Fibroblast of pulmonary artery (primary cell): ENCODE measurements around the gene LRRC52.

Experiments
- DNase-seq: peaks from one replicate; pipeline ENCODE4 v3.0.0-alpha.2; 2010; ENCODE audit warnings: low read depth
- H3K4me3 ChIP-seq: replicated peaks from 2 replicates; pipeline ENCODE4 v1.5.1; 2011; ENCODE audit warnings: low read depth, mild to moderate bottlenecking, control low read depth, low read length, moderate library complexity
- TF ChIP-seq, protein P1 (sequence below): IDR thresholded peaks from 2 replicates; pipeline ENCODE4 v1.5.1; 2011; ENCODE audit warnings: mild to moderate bottlenecking, control low read depth, low read length, inconsistent platforms; ENCODE audit errors: missing control alignments

Gene LRRC52

DNA sequence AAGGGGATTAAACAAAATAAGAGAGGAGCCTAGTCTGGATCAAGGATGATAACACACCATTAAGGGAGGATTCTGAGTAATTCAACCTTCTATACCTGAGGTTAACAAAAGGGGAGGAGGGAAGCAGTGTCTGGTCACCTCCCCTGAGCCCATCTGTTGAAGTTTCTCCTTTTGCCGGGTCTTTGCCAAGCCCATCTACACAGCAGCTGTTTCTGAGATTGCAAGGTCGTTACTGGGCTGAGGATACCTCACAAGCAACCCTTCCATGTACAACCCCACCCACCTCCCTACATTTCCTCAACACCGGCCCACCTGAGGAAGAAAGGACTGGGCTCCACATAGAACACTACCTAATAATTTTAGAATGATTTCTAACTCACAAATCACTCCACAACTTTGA lies 26.3 kb downstream of the LRRC52 start:
- DNase-seq, result no peak
- H3K4me3 ChIP-seq, result no peak overlapping the region
- TF ChIP-seq, protein P1, sequence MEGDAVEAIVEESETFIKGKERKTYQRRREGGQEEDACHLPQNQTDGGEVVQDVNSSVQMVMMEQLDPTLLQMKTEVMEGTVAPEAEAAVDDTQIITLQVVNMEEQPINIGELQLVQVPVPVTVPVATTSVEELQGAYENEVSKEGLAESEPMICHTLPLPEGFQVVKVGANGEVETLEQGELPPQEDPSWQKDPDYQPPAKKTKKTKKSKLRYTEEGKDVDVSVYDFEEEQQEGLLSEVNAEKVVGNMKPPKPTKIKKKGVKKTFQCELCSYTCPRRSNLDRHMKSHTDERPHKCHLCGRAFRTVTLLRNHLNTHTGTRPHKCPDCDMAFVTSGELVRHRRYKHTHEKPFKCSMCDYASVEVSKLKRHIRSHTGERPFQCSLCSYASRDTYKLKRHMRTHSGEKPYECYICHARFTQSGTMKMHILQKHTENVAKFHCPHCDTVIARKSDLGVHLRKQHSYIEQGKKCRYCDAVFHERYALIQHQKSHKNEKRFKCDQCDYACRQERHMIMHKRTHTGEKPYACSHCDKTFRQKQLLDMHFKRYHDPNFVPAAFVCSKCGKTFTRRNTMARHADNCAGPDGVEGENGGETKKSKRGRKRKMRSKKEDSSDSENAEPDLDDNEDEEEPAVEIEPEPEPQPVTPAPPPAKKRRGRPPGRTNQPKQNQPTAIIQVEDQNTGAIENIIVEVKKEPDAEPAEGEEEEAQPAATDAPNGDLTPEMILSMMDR, result no peak

DNA sequence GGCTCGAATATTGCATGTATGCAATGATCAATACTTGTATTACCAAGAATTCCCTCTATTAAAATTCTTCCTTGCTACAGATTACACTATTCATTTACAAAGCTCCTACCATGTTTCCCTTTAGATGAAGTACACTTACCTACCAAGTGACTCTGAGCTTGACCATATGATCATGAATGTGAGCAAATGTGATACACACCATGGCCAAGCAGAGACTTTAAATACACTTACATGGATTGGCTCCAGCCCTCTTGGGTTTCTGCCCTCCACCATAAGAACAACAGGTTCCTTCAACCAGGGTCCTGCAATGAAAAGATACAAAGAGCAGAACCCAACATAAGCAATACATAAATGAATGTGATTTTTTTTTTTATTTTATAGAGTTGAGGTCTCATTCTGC lies 30.0 kb downstream of the LRRC52 start:
- no peak for DNase-seq
- TF ChIP-seq, protein P1, result no peak
- no peak overlapping the region for H3K4me3 ChIP-seq

DNA sequence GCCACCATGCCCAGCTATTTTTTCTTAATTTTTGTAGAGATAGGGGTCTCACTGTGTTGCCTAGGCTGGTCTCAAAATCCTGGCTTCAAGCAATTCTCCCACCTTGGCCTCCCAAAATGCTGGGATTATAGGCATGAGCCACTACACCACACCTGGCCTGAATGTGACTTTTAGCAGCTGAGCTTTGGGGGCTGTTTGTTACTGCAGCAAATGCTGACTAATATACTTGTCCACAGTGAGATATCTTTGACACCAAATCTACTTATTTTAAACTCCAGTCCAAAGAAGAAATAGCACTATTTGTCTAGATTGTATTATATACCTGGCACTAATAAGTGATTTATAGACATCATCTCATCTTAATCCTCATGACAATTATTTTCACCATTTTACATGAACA lies 30.5 kb downstream of the LRRC52 start:
- no peak overlapping the region for H3K4me3 ChIP-seq
- TF ChIP-seq, protein P1, result no peak
- no peak for DNase-seq

DNA sequence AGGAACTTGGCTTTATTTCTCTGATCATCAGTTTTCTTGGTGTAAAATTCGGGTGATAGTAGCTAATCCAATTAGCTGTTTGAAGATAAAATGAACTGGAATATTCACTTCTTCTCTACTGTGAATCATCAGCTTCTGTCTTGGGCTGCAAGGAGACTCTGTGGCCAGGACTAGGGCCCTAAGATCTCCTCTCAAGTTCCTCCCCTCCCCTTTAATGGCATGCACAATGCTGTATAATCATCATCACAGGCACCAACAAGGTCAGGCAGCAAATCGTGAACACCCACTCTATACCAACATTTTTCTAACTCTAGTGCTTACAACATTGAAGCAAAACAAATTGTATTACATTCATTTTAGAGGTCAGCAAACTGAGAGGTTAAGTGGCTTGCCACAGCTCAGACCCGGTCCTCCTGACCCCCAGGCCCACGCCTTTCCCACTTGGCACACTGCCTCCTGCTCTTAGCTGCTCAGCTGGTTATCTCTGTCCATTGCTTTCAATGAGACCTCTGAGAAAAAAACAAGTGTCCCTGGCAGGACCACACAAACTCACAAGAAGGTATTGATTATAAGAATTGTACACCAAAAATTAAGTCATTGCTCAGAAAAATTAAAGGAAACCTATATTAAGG lies 31.8 kb downstream of the LRRC52 start:
- no peak for DNase-seq
- H3K4me3 ChIP-seq, result no peak overlapping the region
- TF ChIP-seq, protein P1, result no peak

DNA sequence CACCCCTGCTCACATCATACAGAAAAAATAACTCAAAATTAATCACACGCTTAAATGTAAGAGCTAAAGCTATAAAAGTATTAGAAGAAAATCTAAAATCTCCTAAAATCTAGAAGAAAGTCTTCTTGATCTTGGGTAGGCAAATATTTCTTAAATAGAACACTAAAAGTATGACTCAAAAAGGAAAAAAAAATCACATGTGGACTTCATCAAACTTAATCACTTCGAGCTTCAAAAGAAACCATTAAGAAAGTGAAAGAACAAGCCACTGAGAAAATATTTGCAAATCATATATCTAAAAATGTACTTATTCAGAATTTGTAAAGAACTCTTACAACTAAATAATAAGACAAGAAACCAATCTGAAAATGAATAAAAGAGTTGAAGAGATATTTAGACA lies 32.7 kb downstream of the LRRC52 start:
- TF ChIP-seq, protein P1, result no peak
- DNase-seq, result no peak
- H3K4me3 ChIP-seq, result no peak overlapping the region

DNA sequence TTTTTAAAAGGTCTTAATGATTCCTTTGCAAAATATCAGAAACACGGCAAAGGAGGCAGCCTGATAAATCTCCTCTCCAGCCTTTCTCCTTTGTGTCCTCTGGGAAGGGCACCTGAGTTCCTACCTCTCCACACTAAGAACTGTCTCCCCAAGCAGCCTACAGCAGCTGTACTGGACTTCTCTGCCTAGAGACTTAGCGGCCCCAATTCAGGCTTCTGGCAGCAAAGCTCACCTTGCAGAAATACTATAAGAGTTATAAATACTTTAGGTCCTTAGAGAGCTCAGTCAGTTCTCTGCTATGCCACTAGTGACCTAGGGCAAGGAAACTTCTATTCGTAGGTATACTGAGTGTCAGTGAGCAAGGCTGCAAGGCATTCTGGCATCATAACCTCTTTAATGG lies 33.9 kb downstream of the LRRC52 start:
- DNase-seq, result no peak
- H3K4me3 ChIP-seq, result no peak overlapping the region
- TF ChIP-seq, protein P1, result no peak
